Activated CD4-positive, alpha-beta memory T cell treated with anti-CD3 and anti-CD28 coated beads, Interleukin-2, amount 10 ng/mL, durations not matched to agents 7 days and 5 days (primary cell): ENCODE data around the gene MASTL. TPM values are rescaled to one million over a fixed set of nuclear protein-coding genes. Genes with fewer than 3 reads are reported as not detected.
"Not testable (repeated sequence)": the region's sequence is repeated elsewhere in the genome, so short reads cannot be mapped to it uniquely, and the experiment has no call there.

Source experiments
- CTCF ChIA-PET: fragments of 350-600 bp; sonication (Branson Sonifier 250); formaldehyde crosslinking; loops from one replicate; lab custom pipeline; 2021; ENCODE audit warnings: antibody characterized with exemption, inconsistent platforms; lab: Charles Lee
- POLR2A ChIA-PET: fragments of 350-600 bp; sonication (Branson Sonifier 250); formaldehyde crosslinking; loops from one replicate; lab custom pipeline; 2021; ENCODE audit warnings: antibody characterized with exemption; lab: Charles Lee
- DNase-seq: peaks from one replicate; pipeline ENCODE4 v3.0.0-alpha.2; 2020
- H3K27ac Mint-ChIP-seq: one replicate; pipeline ENCODE4 v1.8.0; 2021; ENCODE audit warnings: mild to moderate bottlenecking, mixed read lengths
- H3K27me3 Mint-ChIP-seq: one replicate; pipeline ENCODE4 v1.8.0; 2021; ENCODE audit warnings: mixed read lengths
- H3K36me3 Mint-ChIP-seq: one replicate; pipeline ENCODE4 v1.8.0; 2021; ENCODE audit warnings: low read depth, mixed read lengths
- H3K4me1 Mint-ChIP-seq: one replicate; pipeline ENCODE4 v1.8.0; 2021; ENCODE audit warnings: mixed read lengths
- H3K4me3 Mint-ChIP-seq: one replicate; pipeline ENCODE4 v1.8.0; 2021; ENCODE audit warnings: mild to moderate bottlenecking, mixed read lengths
- H3K9me3 Mint-ChIP-seq: one replicate; pipeline ENCODE4 v1.8.0; 2021; ENCODE audit warnings: mixed read lengths
- total RNA-seq, 2 experiments: library from RNA; stranded (reverse); gene quantifications; one replicate each; pipeline ENCODE4 v1.2.3, GENCODE V29; 2021

Gene MASTL
- total RNA-seq = 10 to 100 TPM; 38.0 to 40.1 TPM

DNA sequence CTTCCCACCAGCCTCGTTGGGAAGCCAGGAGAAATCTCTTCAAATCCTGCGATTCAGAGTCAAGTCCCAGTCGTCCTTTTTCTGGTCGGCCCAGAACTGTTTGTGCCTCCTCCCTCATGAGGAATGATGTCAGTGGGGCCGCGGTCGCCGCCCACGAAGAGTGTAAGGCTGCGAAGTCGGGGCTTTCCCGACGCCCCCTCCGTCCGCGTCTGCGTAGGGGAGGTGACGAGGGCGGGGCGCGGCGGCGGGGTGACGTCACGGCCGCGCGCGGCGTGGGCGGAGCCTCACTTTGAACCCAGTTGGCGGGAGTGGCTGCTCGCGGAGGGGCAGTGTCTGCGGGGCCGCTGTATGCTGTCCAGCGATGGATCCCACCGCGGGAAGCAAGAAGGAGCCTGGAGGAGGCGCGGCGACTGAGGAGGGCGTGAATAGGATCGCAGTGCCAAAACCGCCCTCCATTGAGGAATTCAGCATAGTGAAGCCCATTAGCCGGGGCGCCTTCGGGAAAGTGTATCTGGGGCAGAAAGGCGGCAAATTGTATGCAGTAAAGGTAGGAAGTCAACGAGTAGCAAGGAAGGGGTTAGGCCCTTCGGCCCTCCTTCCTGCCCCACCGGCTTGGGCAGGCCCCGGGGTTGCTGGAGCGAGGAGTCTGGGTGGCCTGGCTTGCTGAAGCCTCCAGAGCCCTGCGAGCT is at the start of gene MASTL:
MASTL (plus strand) TSS at position 287 of the 689 bp plus-strand sequence; CDS start at position 362, 75 bp downstream.
- peak within 1 kb of the TSS; percentile 92 for H3K4me3 Mint-ChIP-seq
- ChIA-PET CTCF (interaction anchor here (0.9 to 1.8 kb wide), 9 partner anchors 9 to 273 kb away, joined by 3 to 12 read pairs (median 4); no protein-coding TSS in a partner anchor), POLR2A (interaction anchor here (0.7 to 5.6 kb wide), 21 partner anchors 8 to 717 kb away, joined by 3 to 80 read pairs (median 8); partner anchors contain the start of genes ABI1, ACBD5, ANKRD26 and APBB1IP)
- peak within 1 kb of the TSS; percentile 100 for H3K27ac Mint-ChIP-seq
- H3K36me3 Mint-ChIP-seq = peaks cover 67% of the 10 kb centered on the region
- H3K4me1 Mint-ChIP-seq = peaks cover 47% of the 10 kb centered on the region
- H3K9me3 Mint-ChIP-seq = no peaks in the 10 kb centered on the region
- DNase-seq = peak; percentile 95
- H3K27me3 Mint-ChIP-seq = no peaks in the 10 kb centered on the region

DNA sequence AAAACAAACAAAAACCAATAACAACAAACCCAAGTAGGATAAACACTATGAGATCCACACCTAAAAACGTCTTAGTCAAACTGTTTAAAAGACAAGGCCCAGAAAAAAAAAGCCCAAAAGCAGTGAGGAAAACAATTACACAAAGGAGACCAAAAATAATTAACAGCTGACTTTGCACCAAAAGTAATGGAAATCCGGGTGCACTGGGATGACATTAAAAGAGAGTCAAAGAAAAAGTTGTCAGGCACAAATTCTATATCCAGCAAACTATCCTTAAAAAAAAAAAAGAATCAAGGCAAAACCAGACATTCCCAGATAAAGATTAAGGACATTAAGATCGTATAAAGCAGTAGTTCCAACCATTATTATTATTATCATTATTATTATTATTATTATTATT is 47.0 kb upstream of the MASTL start:
- Mint-ChIP-seq H3K27ac (no peak overlapping the region), H3K4me3 (no peak overlapping the region), H3K4me1 (peaks cover 17% of the 10 kb centered on the region), H3K36me3 (peaks cover 56% of the 10 kb centered on the region), H3K27me3 (no peaks in the 10 kb centered on the region), H3K9me3 (peaks cover 2% of the 10 kb centered on the region)
- no peak for DNase-seq
- ChIA-PET POLR2A (interaction anchor here (1.2 kb wide), 1 partner anchor 169 kb away, joined by 3 read pairs; no protein-coding TSS in a partner anchor), CTCF (interaction anchor here (0.8 kb wide), 1 partner anchor 382 kb away, joined by 3 read pairs; no protein-coding TSS in a partner anchor)

DNA sequence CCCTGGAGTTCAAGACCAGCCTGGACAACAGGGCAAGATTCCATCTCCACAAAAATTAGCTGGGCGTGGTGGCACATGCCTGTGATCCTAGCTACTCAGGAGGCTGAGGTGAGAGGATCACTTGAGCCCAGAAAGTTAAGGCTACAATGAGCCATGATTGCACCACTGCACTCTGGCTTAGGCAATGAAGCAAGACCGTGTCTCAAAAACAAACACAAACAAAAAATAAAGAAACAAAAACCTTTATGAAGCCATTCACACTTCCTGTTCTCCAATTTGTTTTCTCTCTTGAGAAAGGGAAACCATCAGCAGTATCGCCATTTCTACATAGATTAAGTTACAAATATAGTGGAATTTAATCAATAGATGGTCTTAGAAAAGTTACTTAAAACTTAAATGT is 20.8 kb upstream of the MASTL start:
- H3K4me1 Mint-ChIP-seq = peaks cover 4% of the 10 kb centered on the region
- ChIA-PET POLR2A (interaction anchor here (1.0 to 2.0 kb wide), 2 partner anchors 9 to 20 kb away, joined by 3 to 7 read pairs; partner anchors contain the start of gene YME1L1), CTCF (interaction anchor here (2.0 kb wide), 1 partner anchor 10 kb away, joined by 6 read pairs; no protein-coding TSS in a partner anchor)
- no peak overlapping the region for H3K4me3 Mint-ChIP-seq
- DNase-seq = no peak
- H3K27ac Mint-ChIP-seq = no peak overlapping the region
- H3K27me3 Mint-ChIP-seq = no peaks in the 10 kb centered on the region
- no peaks in the 10 kb centered on the region for H3K9me3 Mint-ChIP-seq
- H3K36me3 Mint-ChIP-seq = peaks cover 47% of the 10 kb centered on the region

DNA sequence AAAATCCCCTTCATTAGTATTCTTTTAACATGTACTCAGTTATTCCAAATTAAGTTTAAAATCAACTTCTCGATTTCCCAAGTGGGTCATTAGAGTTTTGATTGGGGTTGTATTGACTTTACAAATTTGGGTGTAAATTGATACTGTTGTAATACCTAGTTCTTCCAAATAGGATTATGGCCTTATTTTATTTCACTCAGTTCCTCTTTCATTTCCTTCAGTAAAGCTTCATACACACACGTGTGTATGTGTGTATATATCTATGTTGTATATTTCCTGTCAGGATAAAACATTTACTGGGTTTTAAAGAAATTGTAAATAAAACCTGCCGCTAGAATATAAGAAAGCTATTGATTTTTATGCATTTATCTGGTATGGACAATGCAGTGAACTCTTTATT is 16.9 kb upstream of the MASTL start:
- Mint-ChIP-seq H3K4me3 (no peak overlapping the region), H3K27me3 (no peaks in the 10 kb centered on the region), H3K27ac (no peak overlapping the region), H3K9me3 (no peaks in the 10 kb centered on the region), H3K36me3 (peaks cover 42% of the 10 kb centered on the region), H3K4me1 (no peaks in the 10 kb centered on the region)
- ChIA-PET CTCF (interaction anchor here (0.7 kb wide), 1 partner anchor 16 kb away, joined by 4 read pairs; the partner anchor contains the start of gene YME1L1), POLR2A (interaction anchor here (1.0 kb wide), 1 partner anchor 16 kb away, joined by 3 read pairs; no protein-coding TSS in a partner anchor)
- DNase-seq = no peak

DNA sequence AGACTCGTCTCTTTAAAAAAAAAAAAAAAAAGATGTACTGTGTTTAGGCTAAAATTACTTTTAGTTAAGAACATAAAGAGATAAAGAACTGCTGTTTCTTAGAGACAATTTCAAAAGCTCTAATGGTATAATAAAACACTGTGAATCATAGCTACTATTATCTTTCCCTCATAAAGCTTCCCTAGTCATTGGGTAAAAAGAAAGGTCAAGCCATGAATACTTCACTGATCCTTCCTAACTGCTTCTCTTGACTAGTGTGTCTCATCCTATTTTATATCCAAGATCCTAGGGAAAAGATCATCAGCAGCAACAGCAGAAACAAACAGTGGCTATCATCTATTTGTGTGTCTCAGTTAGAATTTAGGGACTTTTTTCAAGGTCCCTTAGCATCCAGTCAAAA is 11.5 kb upstream of the MASTL start:
- Mint-ChIP-seq H3K9me3 (no peaks in the 10 kb centered on the region), H3K4me3 (no peak overlapping the region), H3K4me1 (peaks cover 21% of the 10 kb centered on the region), H3K27ac (no peak overlapping the region), H3K36me3 (peaks cover 62% of the 10 kb centered on the region), H3K27me3 (no peaks in the 10 kb centered on the region)
- POLR2A ChIA-PET = interaction anchor here (0.8 to 6.8 kb wide), 2 partner anchors 9 to 11 kb away, joined by 3 to 77 read pairs; partner anchors contain the start of genes MASTL and YME1L1
- CTCF ChIA-PET = interaction anchor here (0.8 to 2.9 kb wide), 4 partner anchors 10 to 253 kb away, joined by 3 to 12 read pairs (median 6); partner anchors contain the start of gene YME1L1
- DNase-seq = no peak

DNA sequence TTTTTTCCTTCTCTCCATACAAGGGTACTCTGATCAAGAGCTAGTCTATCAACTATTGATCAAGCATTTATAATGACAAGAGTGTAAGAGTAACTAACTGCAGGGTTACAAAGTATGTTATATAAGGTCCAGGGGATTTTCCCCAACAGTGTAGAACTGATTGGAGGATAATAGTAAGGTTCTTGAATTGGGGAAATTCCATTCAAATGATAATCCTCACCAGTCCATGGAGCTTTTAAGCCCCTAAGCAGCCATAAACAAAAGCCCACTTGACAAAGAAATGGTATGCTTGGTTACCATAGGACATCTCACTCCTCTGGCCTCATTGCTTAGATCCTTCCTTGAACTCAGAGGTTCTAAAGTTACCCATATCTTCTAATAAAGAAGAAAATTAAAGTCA is 9.2 kb upstream of the MASTL start:
- Mint-ChIP-seq H3K9me3 (no peaks in the 10 kb centered on the region), H3K4me3 (no peak overlapping the region), H3K4me1 (peaks cover 34% of the 10 kb centered on the region), H3K36me3 (peaks cover 64% of the 10 kb centered on the region), H3K27me3 (no peaks in the 10 kb centered on the region), H3K27ac (no peak overlapping the region)
- ChIA-PET POLR2A (interaction anchor here (0.8 to 6.8 kb wide), 4 partner anchors 8 to 281 kb away, joined by 3 to 77 read pairs (median 4); partner anchors contain the start of genes MASTL and YME1L1), CTCF (interaction anchor here (1.0 to 1.2 kb wide), 2 partner anchors 8 to 10 kb away, joined by 3 to 5 read pairs; partner anchors contain the start of genes MASTL and YME1L1)
- DNase-seq = no peak

DNA sequence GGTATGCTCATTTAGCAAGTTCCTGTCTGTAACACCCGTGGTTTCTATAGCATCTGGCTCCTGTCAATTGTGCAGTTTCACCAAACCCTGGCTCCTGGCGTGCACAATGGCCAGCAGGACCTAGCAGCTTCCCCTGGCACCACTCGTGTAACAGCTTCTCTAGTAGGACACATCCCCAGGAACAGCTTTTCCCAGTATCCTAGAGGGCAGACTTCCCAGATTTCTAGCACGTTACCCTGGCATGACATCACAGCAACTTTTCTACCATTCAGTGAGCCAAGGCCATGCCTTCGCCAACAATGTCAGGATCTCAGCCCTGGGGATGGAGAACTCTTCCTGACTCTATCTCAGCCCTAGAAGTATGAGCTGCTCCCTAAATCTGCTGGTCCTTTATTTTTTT is 7.5 kb upstream of the MASTL start:
- peaks cover 48% of the 10 kb centered on the region for H3K4me1 Mint-ChIP-seq
- CTCF ChIA-PET = no interaction called here
- H3K27ac Mint-ChIP-seq = peak overlapping the region; percentile 36

DNA sequence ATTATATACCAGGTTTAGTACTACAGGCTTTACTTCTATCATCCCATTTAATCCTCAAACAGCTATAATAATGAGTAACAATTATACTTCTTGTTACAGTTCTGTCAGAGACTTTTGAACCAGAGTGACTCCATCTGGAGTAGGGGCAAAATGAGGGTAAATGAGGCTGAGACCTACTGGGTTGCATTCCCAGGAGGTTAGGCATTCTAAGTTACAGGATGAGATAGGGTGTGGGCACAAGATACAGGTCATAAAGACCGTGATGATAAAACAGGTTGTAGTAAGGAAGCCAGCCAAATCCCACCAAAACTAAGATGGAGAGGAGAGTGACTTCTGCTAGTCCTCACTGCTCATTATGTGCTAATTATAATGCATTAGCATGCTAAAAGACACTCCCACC is 4.9 kb upstream of the MASTL start:
- Mint-ChIP-seq H3K4me1 (peaks cover 50% of the 10 kb centered on the region), H3K27ac (no peak overlapping the region)
- POLR2A ChIA-PET = no interaction called here

More for the DNA sequence above, 7.5 kb upstream of the MASTL start:
- Mint-ChIP-seq H3K9me3 (no peaks in the 10 kb centered on the region), H3K4me3 (no peak overlapping the region), H3K27me3 (no peaks in the 10 kb centered on the region), H3K36me3 (peaks cover 68% of the 10 kb centered on the region)
- DNase-seq = no peak
- POLR2A ChIA-PET = interaction anchor here (0.6 to 1.7 kb wide), 5 partner anchors 14 to 1808 kb away, joined by 3 to 6 read pairs (median 3); no protein-coding TSS in a partner anchor

DNA sequence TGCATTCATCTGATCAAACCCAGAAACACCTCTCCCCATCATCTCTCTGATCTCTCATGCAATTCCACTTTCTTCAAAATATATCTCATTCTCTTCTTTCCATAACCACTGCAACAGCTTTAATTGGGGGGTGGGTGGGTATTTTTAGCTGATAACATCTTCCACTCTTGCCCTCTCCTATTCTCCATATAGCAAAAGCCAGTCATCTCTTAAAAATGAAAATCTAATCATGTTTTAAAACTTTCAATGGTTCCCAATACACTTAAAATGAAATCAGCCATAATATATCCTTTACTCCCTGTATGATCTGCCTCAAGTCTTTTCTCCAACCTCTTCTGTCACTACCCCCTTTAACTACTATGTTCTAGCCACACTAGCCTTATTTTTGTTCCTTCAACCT is 2.5 kb upstream of the MASTL start:
- ChIA-PET POLR2A (interaction anchor here (0.7 to 5.6 kb wide), 7 partner anchors 9 to 292 kb away, joined by 4 to 77 read pairs (median 28); partner anchors contain the start of genes ABI1, ACBD5 and ANKRD26), CTCF (no interaction called here)
- Mint-ChIP-seq H3K27me3 (no peaks in the 10 kb centered on the region), H3K27ac (peak overlapping the region; percentile 100), H3K4me1 (peaks cover 52% of the 10 kb centered on the region), H3K36me3 (peaks cover 68% of the 10 kb centered on the region), H3K4me3 (peak overlapping the region; percentile 92), H3K9me3 (no peaks in the 10 kb centered on the region)
- no peak for DNase-seq

More for the DNA sequence above, 4.9 kb upstream of the MASTL start:
- H3K4me3 Mint-ChIP-seq = no peak overlapping the region
- no peaks in the 10 kb centered on the region for H3K9me3 Mint-ChIP-seq
- peaks cover 72% of the 10 kb centered on the region for H3K36me3 Mint-ChIP-seq
- CTCF ChIA-PET = no interaction called here
- DNase-seq = no peak
- H3K27me3 Mint-ChIP-seq = no peaks in the 10 kb centered on the region

DNA sequence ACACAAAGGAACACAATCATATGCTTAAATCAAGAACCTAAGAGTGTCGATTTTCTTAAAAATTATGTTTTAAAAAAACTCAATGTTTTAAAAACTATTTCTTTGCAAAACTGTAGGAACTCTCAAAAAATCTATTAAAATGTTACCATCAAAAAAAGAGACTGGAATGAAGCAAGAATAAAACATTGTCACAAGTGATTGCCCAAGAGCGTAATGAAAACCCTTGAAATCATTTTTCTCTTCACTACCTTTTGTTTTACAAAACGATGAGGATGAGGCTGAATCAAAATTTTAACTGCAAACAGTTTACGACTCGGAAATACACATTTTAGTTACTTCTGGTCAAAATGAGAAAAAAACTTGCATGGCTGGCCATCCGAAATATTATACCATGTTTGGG is 1.8 kb upstream of the MASTL start:
- Mint-ChIP-seq H3K27ac (peak overlapping the region; percentile 100), H3K4me1 (peaks cover 53% of the 10 kb centered on the region), H3K4me3 (peak overlapping the region; percentile 92), H3K9me3 (no peaks in the 10 kb centered on the region), H3K27me3 (no peaks in the 10 kb centered on the region), H3K36me3 (peaks cover 68% of the 10 kb centered on the region)
- POLR2A ChIA-PET = interaction anchor here (1.4 to 5.6 kb wide), 19 partner anchors 10 to 456 kb away, joined by 4 to 80 read pairs (median 11); partner anchors contain the start of genes ABI1, ACBD5, ANKRD26 and PDSS1
- CTCF ChIA-PET = interaction anchor here (1.1 to 1.8 kb wide), 6 partner anchors 10 to 468 kb away, joined by 5 to 12 read pairs (median 6); no protein-coding TSS in a partner anchor
- DNase-seq = no peak

DNA sequence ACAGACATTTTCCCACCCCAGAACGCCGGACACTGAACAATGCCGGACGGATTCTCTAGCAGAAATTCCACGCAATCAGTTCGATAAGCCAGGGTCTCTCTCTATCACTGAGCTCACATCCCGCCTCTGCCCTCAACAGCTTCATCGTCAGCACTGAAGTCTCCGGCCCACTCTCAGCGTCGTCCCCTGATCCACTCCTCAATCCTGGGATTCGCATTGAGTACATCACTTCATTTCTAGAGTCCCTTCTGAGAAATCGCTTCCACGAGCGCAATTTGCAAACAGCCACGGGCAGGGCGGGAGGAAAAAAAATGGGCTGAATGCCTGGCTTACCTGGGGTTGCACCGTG is 1.3 kb upstream of the MASTL start:
- Mint-ChIP-seq H3K27ac (peak overlapping the region; percentile 100), H3K9me3 (no peaks in the 10 kb centered on the region), H3K27me3 (no peaks in the 10 kb centered on the region), H3K4me3 (peak overlapping the region; percentile 92), H3K36me3 (peaks cover 68% of the 10 kb centered on the region), H3K4me1 (peaks cover 53% of the 10 kb centered on the region)
- ChIA-PET POLR2A (interaction anchor here (1.1 to 5.6 kb wide), 25 partner anchors 10 to 715 kb away, joined by 3 to 80 read pairs (median 8); partner anchors contain the start of genes ABI1, ACBD5, ANKRD26 and APBB1IP), CTCF (interaction anchor here (0.8 to 1.8 kb wide), 14 partner anchors 8 to 469 kb away, joined by 3 to 12 read pairs (median 4); partner anchors contain the start of gene ABI1)
- no peak for DNase-seq

DNA sequence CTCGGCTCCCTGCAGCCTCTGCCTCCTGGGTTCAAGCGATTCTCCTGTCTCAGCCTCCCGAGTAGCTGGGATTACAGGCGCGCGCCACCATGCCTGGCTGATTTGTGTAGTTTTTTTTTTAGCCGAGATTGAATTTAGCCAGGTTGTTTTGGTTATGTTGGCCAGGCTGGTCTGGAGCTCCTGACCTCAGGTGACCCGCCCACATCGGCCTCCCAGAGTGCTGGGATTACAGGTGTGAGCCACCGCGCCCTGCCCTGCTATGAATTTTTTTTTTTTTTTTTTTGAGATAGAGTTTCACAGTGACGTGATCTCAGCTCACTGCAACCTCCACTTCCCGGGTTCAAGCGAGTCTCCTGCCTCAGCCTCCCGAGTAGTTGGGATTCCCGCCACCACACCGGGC is 1.4 kb downstream of the MASTL start:
- Mint-ChIP-seq H3K27ac (peak overlapping the region; percentile 100), H3K4me1 (peaks cover 38% of the 10 kb centered on the region), H3K36me3 (peaks cover 65% of the 10 kb centered on the region), H3K4me3 (peak overlapping the region; percentile 92)
- ChIA-PET CTCF (interaction anchor here (0.6 to 2.1 kb wide), 7 partner anchors 10 to 1204 kb away, joined by 3 to 7 read pairs (median 4); no protein-coding TSS in a partner anchor), POLR2A (interaction anchor here (0.9 to 5.6 kb wide), 13 partner anchors 8 to 459 kb away, joined by 3 to 80 read pairs (median 7); partner anchors contain the start of genes ABI1, ACBD5 and PDSS1)
- not testable (repeated sequence) for H3K9me3 Mint-ChIP-seq, H3K27me3 Mint-ChIP-seq, DNase-seq
